Measurements from ENCODE around the gene PAX5.

GRCh38 chr9:36874261-36874660 is 159.8 kb downstream of the PAX5 start:
- TF ChIP-seq EZH2phosphoT487 (IDR thresholded peaks at IDR 0.05; ENCODE audit: insufficient read depth, low read depth) (no peak), EZH2 (IDR thresholded peaks at IDR 0.05; ENCODE audit: insufficient read depth, poor library complexity, severe bottlenecking) (no peak)
